ACC112 (cell line): Measurements from ENCODE around the gene WDR20.

Experiments used
- H2AFZ ChIP-seq: fragments of 200-600 bp; sonication (generic); one replicate; pipeline ENCODE4 v1.6.0; 2017; ENCODE audit warnings: antibody characterized with exemption, low read length; ENCODE audit not compliant: unreplicated experiment
- H3K27ac ChIP-seq: fragments of 200-600 bp; sonication (generic); 2 replicates; pipeline ENCODE4 v1.5.1; 2014; ENCODE audit warnings: low read depth, mild to moderate bottlenecking, antibody characterized with exemption, low read length, moderate library complexity
- H3K27me3 ChIP-seq: fragments of 200-600 bp; sonication (generic); 2 replicates; pipeline ENCODE4 v1.6.1; 2014; ENCODE audit warnings: mild to moderate bottlenecking, antibody characterized with exemption, low read length, moderate library complexity, mixed read lengths; ENCODE audit not compliant: insufficient read depth
- H3K36me3 ChIP-seq: fragments of 200-600 bp; sonication (generic); 2 replicates; pipeline ENCODE4 v1.6.1; 2016; ENCODE audit warnings: mild to moderate bottlenecking, antibody characterized with exemption, low read length, moderate library complexity, mixed read lengths; ENCODE audit not compliant: insufficient read depth
- H3K4me1 ChIP-seq: fragments of 200-600 bp; sonication (generic); one replicate; pipeline ENCODE4 v1.6.1; 2016; ENCODE audit warnings: low read length, mixed read lengths; ENCODE audit not compliant: insufficient read depth, unreplicated experiment, control insufficient read depth
- H3K4me3 ChIP-seq: fragments of 200-600 bp; sonication (generic); 2 replicates; pipeline ENCODE4 v1.5.1; 2014; ENCODE audit warnings: mild to moderate bottlenecking, low read depth, low read length
- H3K79me2 ChIP-seq: fragments of 200-600 bp; sonication (generic); one replicate; pipeline ENCODE4 v1.6.0; 2016; ENCODE audit warnings: low read length; ENCODE audit not compliant: control insufficient read depth, unreplicated experiment, insufficient read depth

Gene WDR20

GRCh38 chr14:102217987-102218421, 78.3 kb downstream of the WDR20 start:
- H3K79me2 ChIP-seq, result peaks cover 16% of the 10 kb centered on the region
- peaks cover 35% of the 10 kb centered on the region for H3K4me1 ChIP-seq
- H3K36me3 ChIP-seq, result peaks cover 7% of the 10 kb centered on the region; the same call in 1 of the 2 replicates
- H3K4me3 ChIP-seq, result no peak overlapping the region
- no peaks in the 10 kb centered on the region for H3K27me3 ChIP-seq
- no peak overlapping the region for H3K27ac ChIP-seq
- H2AFZ ChIP-seq, result no peak overlapping the region

DNA sequence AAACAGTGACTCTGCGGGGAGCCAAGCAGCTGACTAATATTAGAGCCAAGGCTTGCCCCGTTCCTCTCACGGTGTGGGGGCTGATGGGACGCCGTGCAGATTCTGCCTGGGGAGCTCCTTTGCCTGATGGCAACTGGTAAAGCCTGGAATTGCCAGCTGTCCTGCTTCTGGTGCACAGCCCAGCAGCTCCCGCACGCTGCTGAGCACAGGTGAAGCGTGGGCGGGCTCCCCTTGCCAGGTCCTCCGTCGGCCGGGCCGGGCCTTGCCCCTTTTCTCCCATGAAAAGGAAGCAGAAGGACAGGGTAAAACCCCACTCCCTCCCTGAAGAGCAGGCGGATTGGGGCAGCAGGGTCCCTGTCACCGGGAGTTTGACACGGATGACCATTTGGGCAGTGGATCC, 79.0 kb downstream of the WDR20 start:
- Histone ChIP-seq H3K36me3 (peaks cover 7% of the 10 kb centered on the region; the same call in 1 of the 2 replicates), H3K27me3 (no peaks in the 10 kb centered on the region), H3K4me1 (peaks cover 31% of the 10 kb centered on the region), H3K27ac (no peak overlapping the region), H3K4me3 (no peak overlapping the region), H3K79me2 (peaks cover 16% of the 10 kb centered on the region), H2AFZ (no peak overlapping the region)

- no peak overlapping the region for H3K27ac ChIP-seq
- peaks cover 7% of the 10 kb centered on the region; the same call in 1 of the 2 replicates for H3K36me3 ChIP-seq
- H2AFZ ChIP-seq, result no peak overlapping the region
- no peak overlapping the region for H3K4me3 ChIP-seq
- H3K79me2 ChIP-seq, result peaks cover 11% of the 10 kb centered on the region
- H3K27me3 ChIP-seq, result no peaks in the 10 kb centered on the region
- H3K4me1 ChIP-seq, result peaks cover 28% of the 10 kb centered on the region
Measured at GRCh38 chr14:102219316-102219715, 79.6 kb downstream of the WDR20 start.

- Histone ChIP-seq H3K27ac (no peak overlapping the region), H3K4me1 (peaks cover 21% of the 10 kb centered on the region), H3K36me3 (peaks cover 9% of the 10 kb centered on the region; the same call in 1 of the 2 replicates), H3K4me3 (no peak overlapping the region), H3K27me3 (no peaks in the 10 kb centered on the region), H3K79me2 (peaks cover 11% of the 10 kb centered on the region), H2AFZ (no peak overlapping the region)
Measured at GRCh38 chr14:102220031-102220430, 80.3 kb downstream of the WDR20 start.

DNA sequence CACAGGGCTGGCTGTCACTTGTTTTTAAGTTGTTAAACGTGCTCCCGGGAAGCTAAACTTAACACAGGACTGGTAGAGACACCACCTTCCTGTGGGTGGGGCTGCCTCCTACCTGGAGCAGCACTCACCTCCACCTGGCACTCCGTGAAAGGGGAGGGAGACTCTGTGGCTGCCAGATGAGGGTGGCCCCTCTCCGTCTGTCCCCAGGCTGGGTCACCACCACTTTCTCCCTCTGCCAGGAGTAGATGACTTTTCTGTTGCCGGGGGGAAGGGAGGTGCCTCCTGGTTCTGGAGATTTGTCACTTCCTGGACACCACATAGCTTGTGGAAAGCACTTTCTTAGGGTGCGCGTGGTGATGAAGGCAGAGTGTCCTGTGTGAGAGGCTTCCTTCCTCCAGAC, 81.3 kb downstream of the WDR20 start:
- no peak overlapping the region for H3K4me3 ChIP-seq
- H2AFZ ChIP-seq, result no peak overlapping the region
- peaks cover 3% of the 10 kb centered on the region for H3K79me2 ChIP-seq
- H3K4me1 ChIP-seq, result peaks cover 11% of the 10 kb centered on the region
- H3K36me3 ChIP-seq, result peaks cover 9% of the 10 kb centered on the region; the same call in 1 of the 2 replicates
- no peaks in the 10 kb centered on the region for H3K27me3 ChIP-seq
- peak overlapping the region; percentile 34 for H3K27ac ChIP-seq

DNA sequence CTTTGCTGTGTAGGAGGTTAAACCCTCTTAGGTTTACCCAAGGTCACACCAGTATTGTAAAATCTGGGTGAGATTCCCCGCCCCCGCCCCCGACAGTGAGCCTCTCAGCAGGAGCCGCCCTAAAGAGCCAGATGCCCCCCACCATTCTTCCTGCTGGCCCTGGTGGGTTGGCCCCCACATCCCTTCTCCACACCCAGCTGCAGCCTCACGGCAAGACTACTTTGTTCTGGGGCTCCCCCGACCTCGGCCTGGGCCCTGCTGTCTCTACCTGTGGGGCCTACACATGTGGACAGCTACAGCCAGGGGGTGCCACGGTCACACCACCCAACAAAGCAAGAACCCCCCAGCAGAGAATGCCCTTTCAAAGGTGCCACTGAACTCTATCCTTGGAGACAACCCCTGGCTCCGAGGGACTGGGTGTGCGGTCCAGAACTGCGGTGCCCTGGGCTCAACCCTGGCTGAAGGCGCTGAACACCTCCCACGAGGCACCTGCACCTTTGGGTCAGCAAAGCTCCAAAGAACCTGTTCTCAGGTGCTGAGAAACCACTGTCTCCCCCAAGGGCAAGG, 82.4 kb downstream of the WDR20 start:
- no peaks in the 10 kb centered on the region for H3K79me2 ChIP-seq
- no peak overlapping the region for H2AFZ ChIP-seq
- no peak overlapping the region for H3K4me3 ChIP-seq
- H3K36me3 ChIP-seq, result peaks cover 9% of the 10 kb centered on the region; the same call in 1 of the 2 replicates
- H3K27me3 ChIP-seq, result no peaks in the 10 kb centered on the region
- no peak overlapping the region for H3K27ac ChIP-seq
- H3K4me1 ChIP-seq, result peaks cover 9% of the 10 kb centered on the region

- Histone ChIP-seq H2AFZ (no peak overlapping the region), H3K4me1 (peaks cover 9% of the 10 kb centered on the region), H3K27ac (no peak overlapping the region), H3K4me3 (no peak overlapping the region), H3K79me2 (no peaks in the 10 kb centered on the region), H3K36me3 (peaks cover 9% of the 10 kb centered on the region; the same call in 1 of the 2 replicates), H3K27me3 (no peaks in the 10 kb centered on the region)
Measured at GRCh38 chr14:102222751-102223150, 83.1 kb downstream of the WDR20 start.

GRCh38 chr14:102223682-102224081, 84.0 kb downstream of the WDR20 start:
- Histone ChIP-seq H3K4me3 (no peak overlapping the region), H3K27me3 (no peaks in the 10 kb centered on the region), H3K27ac (no peak overlapping the region)

GRCh38 chr14:102225386-102225785, 85.7 kb downstream of the WDR20 start:
- Histone ChIP-seq H2AFZ (no peak overlapping the region), H3K4me1 (peaks cover 9% of the 10 kb centered on the region), H3K79me2 (no peaks in the 10 kb centered on the region), H3K4me3 (no peak overlapping the region), H3K36me3 (peaks cover 25% of the 10 kb centered on the region; the same call in 1 of the 2 replicates), H3K27me3 (no peaks in the 10 kb centered on the region), H3K27ac (no peak overlapping the region)

More at GRCh38 chr14:102223682-102224081, 84.0 kb downstream of the WDR20 start:
- Histone ChIP-seq H3K79me2 (no peaks in the 10 kb centered on the region), H2AFZ (no peak overlapping the region), H3K4me1 (peaks cover 9% of the 10 kb centered on the region), H3K36me3 (peaks cover 10% of the 10 kb centered on the region; the same call in 1 of the 2 replicates)

DNA sequence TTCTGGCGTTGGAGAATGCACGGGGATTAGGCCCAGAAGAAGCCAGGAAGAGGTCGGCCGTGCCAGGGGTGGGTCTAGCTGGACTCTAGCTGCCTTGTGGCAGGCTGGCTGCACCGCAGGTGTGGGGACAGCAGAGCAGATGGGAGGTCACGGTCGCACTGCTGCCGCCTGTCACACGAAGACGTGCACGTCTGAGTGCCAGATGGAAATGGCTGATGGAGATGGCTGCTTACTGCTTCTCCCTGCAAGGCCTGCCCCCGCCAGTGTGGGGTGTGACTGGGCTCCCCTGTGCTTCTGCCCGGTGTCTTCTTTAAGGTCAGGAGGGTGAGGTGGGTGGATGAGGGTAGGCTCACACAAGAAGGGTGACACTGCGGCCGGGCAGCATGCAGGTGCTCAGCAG, 86.2 kb downstream of the WDR20 start:
- Histone ChIP-seq H3K27ac (no peak overlapping the region), H3K36me3 (peaks cover 31% of the 10 kb centered on the region; the same call in 1 of the 2 replicates), H3K79me2 (no peaks in the 10 kb centered on the region), H3K27me3 (no peaks in the 10 kb centered on the region), H3K4me3 (no peak overlapping the region), H3K4me1 (peaks cover 7% of the 10 kb centered on the region), H2AFZ (no peak overlapping the region)
